G401.6 (cell line): ENCODE results near the gene PCBP3.
"Not testable (repeated sequence)": the region's sequence is repeated elsewhere in the genome, so short reads cannot be mapped to it uniquely, and the experiment has no call there.

ENCODE experiments used
- FAIRE-seq: peaks from 2 replicates; lab custom pipeline; 2012; peaks lifted over from hg19 to GRCh38; lab: Jason Lieb, UNC

The PCBP3 gene

DNA sequence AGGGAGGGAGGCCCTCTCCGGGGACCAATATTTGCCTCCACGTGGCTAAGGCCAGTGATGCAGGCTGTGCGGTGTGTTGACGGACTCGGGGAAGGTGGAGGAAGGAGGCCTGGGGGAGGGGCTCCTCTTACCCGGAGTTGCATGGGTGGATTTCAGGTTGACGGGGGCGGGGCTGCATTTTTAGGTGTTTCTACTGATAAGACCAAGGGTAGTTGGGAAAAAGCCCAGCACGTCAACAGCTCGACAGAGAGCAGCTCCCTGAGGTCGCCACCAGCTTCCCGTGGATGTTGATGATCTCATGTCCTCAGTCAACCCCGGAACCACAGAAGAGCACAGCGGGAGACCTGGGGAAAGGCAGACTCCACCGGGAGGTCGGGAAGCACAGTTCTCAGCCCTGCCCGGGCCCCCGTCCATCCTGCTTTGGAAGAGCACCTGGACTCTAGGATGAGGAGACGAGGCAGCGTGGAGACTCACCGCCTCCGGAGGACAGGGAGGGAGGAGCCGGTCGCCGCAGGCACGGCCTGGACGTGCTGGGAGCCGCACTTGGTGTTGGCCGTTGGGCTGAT, 305.1 kb downstream of the PCBP3 start:
- no peak for FAIRE-seq

- no peak for FAIRE-seq
Measured at GRCh38 chr21:45949928-45950739, 306.6 kb downstream of the PCBP3 start.

- FAIRE-seq: no peak
Measured at GRCh38 chr21:45950740-45951515, 307.4 kb downstream of the PCBP3 start.

DNA sequence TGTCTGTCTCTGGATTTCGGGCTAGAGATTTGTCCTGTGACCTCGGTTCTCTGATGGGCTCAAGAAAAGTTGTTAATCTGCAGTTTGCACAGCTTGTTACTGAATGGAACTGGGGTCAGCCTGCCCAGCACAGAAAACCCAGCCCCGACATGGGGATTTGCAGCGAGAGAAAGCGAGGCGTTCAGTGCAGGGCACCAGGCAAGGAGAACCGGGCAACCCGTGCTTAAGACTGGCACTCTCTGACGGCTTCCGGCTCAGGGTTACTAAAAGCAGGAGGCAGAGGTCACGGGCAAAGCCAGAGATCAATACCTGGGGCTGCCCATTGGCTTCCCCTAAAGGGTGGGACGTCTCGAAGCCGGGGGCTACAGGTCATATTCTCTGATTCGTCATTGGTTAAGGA, 308.2 kb downstream of the PCBP3 start:
- FAIRE-seq: no peak

DNA sequence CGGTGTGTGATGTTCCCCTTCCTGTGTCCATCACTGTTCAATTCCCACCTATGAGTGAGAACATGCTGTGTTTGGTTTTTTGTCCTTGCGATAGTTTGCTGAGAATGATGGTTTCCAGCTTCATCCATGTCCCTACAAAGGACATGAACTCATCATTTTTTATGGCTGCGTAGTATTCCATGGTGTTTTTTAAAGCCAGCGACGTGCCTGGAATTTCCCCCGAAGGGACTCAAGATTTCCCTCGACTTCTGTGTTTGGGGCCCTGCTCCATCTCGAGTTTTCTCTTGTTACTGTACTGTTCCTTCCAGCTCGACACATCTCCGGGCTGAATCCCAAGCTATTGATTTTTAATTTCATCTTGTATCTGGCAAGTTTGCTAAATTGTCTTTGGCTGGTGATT, 309.0 kb downstream of the PCBP3 start:
- FAIRE-seq: not testable (repeated sequence)

DNA sequence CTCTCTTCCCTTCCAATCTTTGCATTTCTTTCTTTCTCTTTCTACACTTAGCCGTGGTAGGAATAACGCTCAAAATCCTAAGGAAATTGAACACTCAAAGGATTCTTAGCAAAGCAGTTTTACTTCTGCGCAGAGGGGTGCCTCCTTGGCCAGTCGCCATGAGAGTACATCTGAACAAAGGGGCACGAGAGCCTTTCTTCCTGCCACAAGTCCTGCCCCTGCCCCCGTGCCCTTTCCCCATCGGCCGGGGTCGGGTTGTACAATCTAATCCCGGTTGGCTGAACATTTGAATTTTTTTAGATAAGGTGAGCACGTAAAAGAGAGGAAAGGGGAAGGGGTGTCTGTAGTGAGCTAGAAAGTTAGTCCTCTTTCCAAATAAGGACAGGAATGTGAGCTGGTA, 309.4 kb downstream of the PCBP3 start:
- no peak for FAIRE-seq

DNA sequence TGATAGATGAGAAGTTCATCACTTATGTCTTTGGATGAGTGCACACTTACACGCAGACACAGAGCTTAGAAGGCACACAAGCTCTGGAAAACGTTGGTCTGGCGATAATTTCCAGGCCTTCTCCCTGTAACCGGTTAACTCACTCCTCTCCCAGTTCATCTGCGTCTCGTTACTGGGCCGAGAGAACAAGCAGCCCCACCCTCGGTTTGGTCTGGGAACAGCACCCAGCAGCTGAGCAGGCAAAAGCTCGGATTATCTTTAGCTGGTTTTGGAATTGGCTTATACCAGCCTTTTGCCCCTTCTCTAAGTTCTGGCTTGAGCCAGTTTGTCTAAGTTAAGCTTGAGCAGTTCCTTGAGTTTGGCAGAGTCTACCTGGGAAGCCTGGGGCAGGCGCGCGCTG, 310.7 kb downstream of the PCBP3 start:
- FAIRE-seq: no peak

- FAIRE-seq: no peak
Measured at GRCh38 chr21:45954921-45955320, 311.4 kb downstream of the PCBP3 start.

DNA sequence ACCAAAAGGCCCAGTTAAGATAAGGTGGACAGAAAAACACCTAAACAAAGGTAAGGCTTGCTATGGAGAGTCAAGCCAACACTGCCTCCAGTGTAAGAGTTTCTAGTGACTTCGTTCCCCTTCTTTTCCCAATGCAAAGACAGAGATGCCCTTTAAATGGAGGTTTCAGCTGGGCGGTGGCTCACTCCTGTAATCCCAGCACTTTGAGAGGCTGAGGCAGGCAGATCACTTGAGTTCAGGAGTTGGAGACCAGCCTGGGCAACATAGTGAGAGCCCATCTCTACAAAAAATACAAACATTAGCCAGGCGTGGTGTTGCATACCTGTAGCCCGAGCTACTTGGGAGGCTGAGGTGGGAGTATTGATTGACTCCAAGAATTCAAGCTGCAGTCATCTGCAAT, 314.0 kb downstream of the PCBP3 start:
- no peak for FAIRE-seq

- no peak for FAIRE-seq
Measured at GRCh38 chr21:45957981-45958600, 314.6 kb downstream of the PCBP3 start.

DNA sequence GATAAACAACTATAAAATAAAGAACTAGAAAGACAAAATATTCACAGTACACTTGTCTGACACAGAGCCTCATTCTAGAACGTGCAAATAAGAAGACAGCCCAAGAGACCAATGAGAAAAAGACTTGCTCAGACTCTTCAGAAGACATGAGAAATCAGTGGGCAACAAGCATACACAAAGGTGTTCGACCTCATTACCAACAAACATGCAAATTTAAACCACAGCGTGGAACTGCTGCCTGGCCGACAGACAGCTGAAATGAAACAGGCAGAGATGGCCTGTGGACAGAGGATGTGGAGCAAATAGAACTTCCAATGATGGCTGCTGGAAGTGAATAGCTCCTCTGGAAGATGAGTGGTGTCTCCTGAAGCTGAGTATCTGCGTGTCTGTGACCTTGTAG, 315.7 kb downstream of the PCBP3 start:
- no peak for FAIRE-seq

DNA sequence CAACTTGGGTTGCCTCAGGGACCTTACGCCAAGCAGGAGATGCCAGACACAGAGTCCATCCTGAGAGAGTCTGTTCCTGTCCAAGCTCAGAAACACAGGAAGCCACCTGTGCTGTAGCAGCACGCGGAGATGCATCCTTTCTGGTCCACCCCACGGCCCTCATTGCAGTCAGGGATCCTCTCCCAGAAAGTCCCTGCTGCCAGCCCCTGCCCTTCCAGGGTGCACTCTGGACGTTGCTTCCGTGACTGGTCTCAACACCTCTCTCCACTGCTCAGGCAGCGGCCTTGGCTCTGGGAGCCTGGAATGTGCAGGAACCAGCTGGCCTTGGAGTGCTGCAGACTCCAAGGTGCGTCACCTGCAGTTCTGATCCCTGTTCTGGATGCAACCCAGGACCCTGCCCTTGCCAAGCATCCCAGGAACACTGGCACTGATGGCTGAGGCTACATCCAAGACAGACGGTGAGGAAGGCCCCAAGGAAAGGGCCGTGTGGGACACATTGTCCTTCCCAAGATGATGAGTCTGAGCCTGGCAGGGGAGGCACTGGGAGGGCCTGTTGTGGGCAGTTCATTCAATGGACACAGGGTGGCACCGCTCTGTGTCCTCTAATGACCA, 316.4 kb downstream of the PCBP3 start:
- no peak for FAIRE-seq

GRCh38 chr21:45961408-45961807, 317.9 kb downstream of the PCBP3 start:
- not testable (repeated sequence) for FAIRE-seq

DNA sequence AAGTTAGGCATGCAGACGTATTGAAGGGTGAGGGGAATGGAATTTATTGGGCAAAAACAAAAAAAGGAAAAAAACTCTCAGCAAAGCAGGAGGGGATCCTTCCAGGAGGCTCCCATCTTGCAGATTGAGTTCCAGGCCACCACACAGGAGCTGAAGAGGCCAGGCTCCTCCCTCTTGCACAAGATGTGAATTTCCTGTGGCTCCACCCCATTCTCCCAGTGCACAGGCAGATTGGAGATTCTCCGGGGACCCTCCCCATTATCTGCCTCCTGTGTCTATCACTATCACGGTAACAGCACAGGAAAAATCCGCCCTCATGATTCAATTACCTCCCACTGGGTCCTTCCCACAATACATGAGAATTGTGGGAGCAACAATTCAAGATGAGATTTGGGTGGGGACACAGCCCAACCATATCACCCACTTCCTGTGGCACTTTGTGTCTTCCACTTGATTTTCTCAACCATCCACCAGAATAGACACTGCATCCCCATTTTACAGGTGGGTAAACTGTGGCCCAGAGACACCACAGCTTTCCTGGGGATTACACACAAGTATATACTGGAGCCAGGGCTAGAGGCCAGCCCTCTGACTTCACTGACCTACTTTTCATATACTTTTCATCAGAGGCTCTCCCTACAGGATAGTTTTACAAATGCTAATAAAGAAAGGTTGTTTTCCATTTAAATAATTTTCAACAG, 319.2 kb downstream of the PCBP3 start:
- no peak for FAIRE-seq

DNA sequence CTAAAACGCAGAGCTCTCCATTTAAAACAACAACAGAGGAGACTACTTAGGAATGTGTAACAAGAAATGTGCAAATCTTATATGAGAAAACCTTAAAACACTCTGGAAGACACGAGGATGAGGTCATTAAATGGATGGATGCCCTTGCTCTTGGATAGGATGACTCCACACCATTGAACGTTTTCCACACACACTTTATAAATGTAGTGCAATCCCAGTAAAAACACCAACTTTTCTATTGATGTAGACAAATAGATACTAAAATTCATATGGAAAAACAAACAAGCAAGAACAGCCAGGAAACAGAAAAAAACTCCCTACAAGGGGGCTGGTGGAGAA, 319.7 kb downstream of the PCBP3 start:
- FAIRE-seq: no peak

GRCh38 chr21:45964649-45965048, 321.1 kb downstream of the PCBP3 start:
- FAIRE-seq: no peak

- no peak for FAIRE-seq
Measured at GRCh38 chr21:45965084-45965809, 321.7 kb downstream of the PCBP3 start.

DNA sequence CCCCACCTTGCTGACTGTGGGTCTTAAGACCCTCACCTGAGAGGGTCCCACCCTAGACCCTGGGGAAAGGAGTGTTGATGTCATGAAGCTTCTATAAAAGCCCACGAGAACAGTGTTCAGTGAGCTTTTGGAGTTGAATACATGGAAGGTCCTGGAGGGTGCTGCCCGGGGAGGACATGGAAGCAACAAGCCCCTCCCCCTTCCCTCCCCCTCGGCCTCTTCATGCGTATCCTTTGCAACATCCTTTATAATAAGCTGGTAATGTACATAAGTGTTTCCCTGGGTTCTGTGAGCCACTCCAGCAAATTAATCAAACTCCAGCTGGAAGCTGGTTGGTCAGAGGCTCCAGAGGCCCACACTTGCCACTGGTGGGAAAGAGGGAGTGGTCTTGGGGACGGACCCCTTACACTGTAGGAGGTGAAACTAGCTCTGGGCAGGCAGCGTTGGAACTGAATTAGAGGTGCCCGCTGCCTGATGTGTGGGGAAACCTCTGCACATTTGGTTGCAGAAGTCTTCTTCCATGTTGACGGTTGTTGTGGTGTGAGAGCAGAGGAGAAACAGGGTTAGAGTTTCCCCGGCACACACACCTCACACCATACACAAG, 323.4 kb downstream of the PCBP3 start:
- no peak for FAIRE-seq

- no peak for FAIRE-seq
Measured at GRCh38 chr21:45969921-45970673, 326.6 kb downstream of the PCBP3 start.
